ENCODE measurements around the gene EIF4E2.

GRCh38 chr2:232530626-232531260 is 19.7 kb upstream of the EIF4E2 start:
- TF ChIP-seq EZH2 (IDR thresholded peaks at IDR 0.05; ENCODE audit: borderline replicate concordance, low read length) (no peak), CTCF (conservative IDR thresholded peaks at IDR 0.05 in 1 of 2, IDR thresholded peaks at IDR 0.05 in 1 of 2; ENCODE audit: extremely low read depth in 1 of 2, insufficient read depth in 1 of 2, low read depth in 1 of 2, low read length in 2 of 2) (no peak)

Data from mammary epithelial cell (primary cell).